ENCODE results near the gene MTHFSD. TPM values are rescaled to one million over a fixed set of nuclear protein-coding genes. Genes with fewer than 3 reads are reported as not detected.

MTHFSD gene
- total RNA-seq, 1 experiment from 2014 or later = 4.7 TPM

DNA sequence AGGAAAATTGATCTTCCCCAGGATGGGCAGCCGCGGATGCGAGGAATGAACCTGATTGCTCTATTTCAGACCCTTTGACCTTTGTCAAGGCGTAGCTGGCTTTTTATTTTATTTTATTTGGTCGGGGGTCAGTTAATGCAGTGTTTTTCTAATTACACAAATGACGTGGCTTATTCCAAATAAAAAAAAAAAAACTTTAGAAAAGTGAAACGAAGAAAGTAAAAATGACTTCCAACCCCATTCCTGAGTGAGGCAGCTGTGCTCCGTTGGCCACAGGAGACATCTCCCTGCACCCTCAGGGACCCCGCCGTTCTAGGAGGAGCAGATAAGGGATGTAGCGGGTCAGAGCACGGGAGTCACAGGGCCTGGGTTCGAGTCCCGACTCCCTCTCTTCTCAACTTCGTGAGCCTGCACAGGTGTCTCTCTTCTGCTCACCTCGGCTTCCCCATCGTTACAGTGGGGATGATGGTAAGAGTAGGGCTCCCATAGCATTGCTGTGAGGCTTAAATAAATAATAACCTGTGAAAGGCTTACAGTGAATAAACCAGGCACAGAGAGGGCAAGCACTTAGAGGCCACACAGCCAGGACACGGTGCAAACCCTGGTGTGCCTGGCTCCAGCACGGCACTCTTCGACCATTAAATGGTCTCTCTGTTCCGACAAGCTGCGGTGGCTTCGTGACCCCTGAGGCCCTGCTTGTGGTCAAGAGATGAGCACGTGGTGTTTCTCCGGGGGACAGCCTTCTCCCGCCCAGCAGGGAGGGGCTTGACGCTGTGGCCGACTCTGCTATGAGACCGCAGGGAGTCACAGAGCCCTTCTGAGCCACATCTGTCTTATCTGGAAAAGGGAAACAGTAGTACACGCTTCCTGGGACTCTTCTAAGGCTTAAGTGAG lies 34.5 kb downstream of the MTHFSD start:
- peak overlapping the region in 1 of 2 experiments; percentile 22; a peak in 1 of 5 replicates for H3K4me3 Mint-ChIP-seq
- Histone ChIP-seq H2BK5ac (ENCODE audit: insufficient read length, low read length) (no peak overlapping the region), H3K79me1 (ENCODE audit: insufficient read depth, low read depth, low read length, poor library complexity, severe bottlenecking) (no peaks in the 10 kb centered on the region), H3K27me3 (ENCODE audit: insufficient read depth, low read length) (peaks cover 29% of the 10 kb centered on the region), H3K23me2 (ENCODE audit: insufficient read length, low read depth, low read length, poor library complexity, severe bottlenecking) (no peaks in the 10 kb centered on the region), H3K14ac (ENCODE audit: insufficient read depth, low read length) (no peak overlapping the region), H3K23ac (ENCODE audit: insufficient read length, low read depth, low read length) (no peak overlapping the region), H2BK12ac (ENCODE audit: insufficient read length, low read depth, low read length) (no peak overlapping the region), H3K79me2 (ENCODE audit: insufficient read depth, low read length) (no peaks in the 10 kb centered on the region), H3K9ac (ENCODE audit: extremely low read depth, insufficient read length, low read length) (no peak overlapping the region), H4K91ac (ENCODE audit: insufficient read length, low read depth, low read length) (no peak overlapping the region), H2AK5ac (ENCODE audit: insufficient read length, low read length) (no peak overlapping the region), H4K5ac (ENCODE audit: insufficient read length, low read depth, low read length) (no peak overlapping the region), H3K4me2 (ENCODE audit: insufficient read depth, insufficient read length, low read length) (no peak overlapping the region), H3K56ac (ENCODE audit: insufficient read length, low read depth, low read length) (no peak overlapping the region), H3K4me1 (ENCODE audit: insufficient read depth, low read length) (no peaks in the 10 kb centered on the region), H3K4ac (ENCODE audit: low read depth, low read length) (no peak overlapping the region), H2BK20ac (ENCODE audit: low read depth, low read length, poor library complexity, severe bottlenecking) (no peak overlapping the region), H4K8ac (replicated peaks; ENCODE audit: insufficient read length, low read depth, low read length) (no peak overlapping the region), H3K9me3 (ENCODE audit: control insufficient read depth, low read depth, low read length) (no peaks in the 10 kb centered on the region), H3K27ac (ENCODE audit: insufficient read length, low read depth, low read length) (no peak overlapping the region), H3T11ph (ENCODE audit: low read length) (no peak overlapping the region), H2AFZ (ENCODE audit: low read length) (no peak overlapping the region), H2BK120ac (ENCODE audit: low read depth, low read length, poor library complexity, severe bottlenecking) (no peak overlapping the region), H4K20me1 (ENCODE audit: control insufficient read depth, insufficient read depth, insufficient read length) (no peaks in the 10 kb centered on the region), H3K18ac (ENCODE audit: insufficient read length, low read depth, low read length) (no peak overlapping the region), H2BK15ac (ENCODE audit: low read depth, low read length) (no peak overlapping the region)
- H3K27me3 Mint-ChIP-seq (ENCODE audit: low read depth) = peaks cover 72% of the 10 kb centered on the region
- no peaks in the 10 kb centered on the region for H3K36me3 Mint-ChIP-seq (ENCODE audit: insufficient read depth in 1 of 3, low read depth in 3 of 3)
- no CpG with 5 or more reads among the region's 30 CpGs for WGBS (ENCODE audit: extremely low coverage, insufficient read length, low lambda C conversion rate)
- TF ChIP-seq, protein P1, sequence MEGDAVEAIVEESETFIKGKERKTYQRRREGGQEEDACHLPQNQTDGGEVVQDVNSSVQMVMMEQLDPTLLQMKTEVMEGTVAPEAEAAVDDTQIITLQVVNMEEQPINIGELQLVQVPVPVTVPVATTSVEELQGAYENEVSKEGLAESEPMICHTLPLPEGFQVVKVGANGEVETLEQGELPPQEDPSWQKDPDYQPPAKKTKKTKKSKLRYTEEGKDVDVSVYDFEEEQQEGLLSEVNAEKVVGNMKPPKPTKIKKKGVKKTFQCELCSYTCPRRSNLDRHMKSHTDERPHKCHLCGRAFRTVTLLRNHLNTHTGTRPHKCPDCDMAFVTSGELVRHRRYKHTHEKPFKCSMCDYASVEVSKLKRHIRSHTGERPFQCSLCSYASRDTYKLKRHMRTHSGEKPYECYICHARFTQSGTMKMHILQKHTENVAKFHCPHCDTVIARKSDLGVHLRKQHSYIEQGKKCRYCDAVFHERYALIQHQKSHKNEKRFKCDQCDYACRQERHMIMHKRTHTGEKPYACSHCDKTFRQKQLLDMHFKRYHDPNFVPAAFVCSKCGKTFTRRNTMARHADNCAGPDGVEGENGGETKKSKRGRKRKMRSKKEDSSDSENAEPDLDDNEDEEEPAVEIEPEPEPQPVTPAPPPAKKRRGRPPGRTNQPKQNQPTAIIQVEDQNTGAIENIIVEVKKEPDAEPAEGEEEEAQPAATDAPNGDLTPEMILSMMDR (conservative IDR thresholded peaks at IDR 0.05) = no peak
- no peak for DNase-seq
- H3K27ac Mint-ChIP-seq = no peak overlapping the region
- peaks cover 0 to 3% of the 10 kb centered on the region in 2 experiments; a peak in 1 of 5 replicates for H3K9me3 Mint-ChIP-seq
- peaks cover 5 to 13% of the 10 kb centered on the region in 2 experiments; a peak in 3 of 4 replicates for H3K4me1 Mint-ChIP-seq
